ENCODE data around the gene OR7A10. TPM values are rescaled to one million over a fixed set of nuclear protein-coding genes. Genes with fewer than 3 reads are reported as not detected.
"Not testable (repeated sequence)": the region's sequence is repeated elsewhere in the genome, so short reads cannot be mapped to it uniquely, and the experiment has no call there.

OR7A10 gene
- total and polyA plus RNA-seq, 4 donors, result not detected

DNA sequence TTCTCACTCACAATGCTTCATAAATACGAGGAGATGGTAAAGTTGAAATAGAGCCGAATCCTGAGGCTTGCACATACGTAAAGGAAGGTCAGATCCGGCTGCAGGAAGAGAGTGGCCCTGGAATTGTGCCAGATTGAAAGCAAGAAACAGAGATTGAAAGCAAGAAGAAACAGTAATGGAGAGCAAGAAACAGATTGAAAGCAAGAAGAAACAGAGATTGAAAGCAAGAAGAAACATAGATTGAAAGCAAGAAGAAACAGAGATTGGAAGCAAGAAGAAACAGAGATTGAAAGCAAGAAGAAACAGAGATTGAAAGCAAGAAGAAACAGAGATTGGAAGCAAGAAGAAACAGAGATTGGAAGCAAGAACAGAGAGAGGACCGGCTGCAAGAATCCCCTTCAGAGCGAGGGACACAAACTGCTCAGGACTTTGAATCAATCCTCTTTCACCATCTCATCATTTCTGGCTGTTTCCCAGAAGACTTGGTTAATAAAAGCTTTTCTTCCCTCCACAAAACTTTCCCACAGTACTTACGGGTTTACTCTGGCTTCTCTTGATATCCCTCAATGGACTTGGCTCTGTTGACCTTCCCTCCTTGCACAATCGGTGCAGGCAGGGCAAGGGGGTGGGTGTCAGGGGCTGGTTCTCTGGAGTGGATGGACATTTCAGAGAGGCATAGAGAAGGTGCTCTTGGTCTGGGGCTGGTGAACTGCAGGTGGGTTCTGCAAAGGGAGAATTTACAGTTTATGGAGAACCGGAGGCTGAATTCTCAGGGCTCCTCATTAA is 39.3 kb downstream of the OR7A10 start:
- H3K27ac ChIP-seq (ENCODE audit: low read depth in 1 of 2, low read length in 2 of 2), result no peak overlapping the region
- no peaks in the 10 kb centered on the region for H3K9me3 ChIP-seq (ENCODE audit: control insufficient read depth, low read length)
- no peaks in the 10 kb centered on the region for H3K27me3 ChIP-seq (ENCODE audit: control insufficient read depth in 1 of 2, insufficient read depth in 2 of 2, low read length in 1 of 2)
- H3K4me1 ChIP-seq (ENCODE audit: control insufficient read depth in 1 of 2, insufficient read depth in 2 of 2, low read length in 2 of 2), result no peaks in the 10 kb centered on the region
- no peak overlapping the region for H3K4me3 ChIP-seq (ENCODE audit: low read length in 2 of 2)
- DNase-seq (no peak), ATAC-seq (ENCODE audit: low FRiP score) (no peak)
- H3K36me3 ChIP-seq (ENCODE audit: control insufficient read depth in 1 of 2, insufficient read depth in 2 of 2, low read length in 1 of 2), result no peaks in the 10 kb centered on the region
- intact Hi-C loops (cut with DNase I), result no loop called here
- WGBS, 2 donors, result 32 to 33% methylated on average over 9 of the region's 9 CpGs

DNA sequence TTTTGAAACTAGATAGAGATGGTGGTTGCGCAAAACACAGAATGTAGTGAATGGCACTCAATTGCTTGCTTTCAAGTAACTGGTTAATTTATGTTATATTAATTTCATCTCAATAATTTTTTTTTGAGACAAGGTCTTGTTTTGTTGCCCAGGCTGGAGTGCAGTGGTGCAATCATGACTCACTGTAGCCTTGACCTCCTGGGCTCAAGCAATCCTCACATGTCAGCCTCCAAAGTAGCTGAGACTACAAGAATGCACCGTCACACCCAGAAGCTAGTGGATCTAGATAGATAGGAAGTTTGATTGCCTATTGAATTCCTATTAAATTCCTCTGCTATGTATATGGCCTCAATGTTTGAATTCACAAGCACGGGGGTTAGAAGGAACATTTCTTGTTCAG is 44.0 kb downstream of the OR7A10 start:
- no peaks in the 10 kb centered on the region for H3K27me3 ChIP-seq (ENCODE audit: control insufficient read depth in 1 of 2, insufficient read depth in 2 of 2, low read length in 1 of 2)
- no peak overlapping the region for H3K27ac ChIP-seq (ENCODE audit: low read depth in 1 of 2, low read length in 2 of 2)
- ATAC-seq (ENCODE audit: low FRiP score), result no peak
- no peaks in the 10 kb centered on the region for H3K9me3 ChIP-seq (ENCODE audit: control insufficient read depth, low read length)
- no peak overlapping the region for H3K4me3 ChIP-seq (ENCODE audit: low read length in 2 of 2)
- no peak for DNase-seq
- 86% methylated on average over 3 of the region's 3 CpGs for WGBS, 2 donors
- no peaks in the 10 kb centered on the region for H3K36me3 ChIP-seq (ENCODE audit: control insufficient read depth in 1 of 2, insufficient read depth in 2 of 2, low read length in 1 of 2)
- intact Hi-C loops (cut with DNase I), result no loop called here
- H3K4me1 ChIP-seq (ENCODE audit: control insufficient read depth in 1 of 2, insufficient read depth in 2 of 2, low read length in 2 of 2), result no peaks in the 10 kb centered on the region

DNA sequence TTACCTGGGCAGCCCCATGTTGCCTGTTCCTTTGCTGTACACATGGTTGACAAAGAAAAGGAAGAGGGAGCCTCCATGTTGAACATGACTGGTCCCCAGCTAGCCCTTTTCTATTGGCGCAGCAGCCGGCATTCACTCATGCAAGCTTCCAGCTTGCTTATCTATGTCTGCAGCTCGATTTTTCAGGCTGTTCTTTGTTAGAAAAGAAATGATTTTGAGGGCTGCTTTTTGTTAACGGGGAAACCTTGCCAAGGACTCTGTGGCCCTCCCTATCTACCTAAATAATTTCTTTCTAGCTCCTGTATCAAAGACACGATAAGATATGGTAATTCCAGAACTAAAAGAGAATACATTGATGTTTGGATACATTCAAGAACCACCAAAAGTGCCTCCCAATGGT is 50.0 kb downstream of the OR7A10 start:
- no peak overlapping the region for H3K4me3 ChIP-seq (ENCODE audit: low read length in 2 of 2)
- H3K4me1 ChIP-seq (ENCODE audit: control insufficient read depth in 1 of 2, insufficient read depth in 2 of 2, low read length in 2 of 2), result no peaks in the 10 kb centered on the region
- DNase-seq, result no peak
- H3K36me3 ChIP-seq (ENCODE audit: control insufficient read depth in 1 of 2, insufficient read depth in 2 of 2, low read length in 1 of 2), result no peaks in the 10 kb centered on the region
- ATAC-seq (ENCODE audit: low FRiP score), result no peak
- no peaks in the 10 kb centered on the region for H3K9me3 ChIP-seq (ENCODE audit: control insufficient read depth, low read length)
- H3K27ac ChIP-seq (ENCODE audit: low read depth in 1 of 2, low read length in 2 of 2), result no peak overlapping the region
- intact Hi-C loops (cut with DNase I), result no loop called here
- 47 to 64% methylated on average over 5 of the region's 5 CpGs for WGBS, 2 donors
- peaks cover 0 to 1% of the 10 kb centered on the region in 2 donors for H3K27me3 ChIP-seq (ENCODE audit: control insufficient read depth in 1 of 2, insufficient read depth in 2 of 2, low read length in 1 of 2)

DNA sequence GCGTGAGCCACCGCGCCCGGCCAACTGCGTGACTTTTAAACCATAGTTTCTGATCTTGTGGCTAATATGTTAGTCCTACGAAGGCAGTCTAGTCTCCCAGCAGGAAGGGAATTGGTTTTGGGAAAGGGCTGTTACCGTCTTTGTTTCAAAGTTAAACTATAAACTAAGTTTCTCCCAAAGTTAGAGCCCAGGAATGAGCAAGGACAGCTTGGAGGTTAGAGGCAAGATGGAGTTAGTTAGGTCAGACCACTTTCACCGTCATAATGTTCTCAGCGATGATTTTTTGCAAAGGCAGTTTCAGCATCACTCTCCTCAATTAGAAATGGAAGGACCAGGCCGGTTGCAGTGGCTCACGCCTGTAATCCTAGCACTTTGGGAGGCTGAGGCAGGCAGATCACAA is 52.7 kb downstream of the OR7A10 start:
- WGBS, 2 donors, result 91 to 92% methylated on average over 11 of the region's 11 CpGs
- intact Hi-C loops (cut with DNase I), result no loop called here
- no peaks in the 10 kb centered on the region for H3K4me1 ChIP-seq (ENCODE audit: control insufficient read depth in 1 of 2, insufficient read depth in 2 of 2, low read length in 2 of 2)
- no peak for DNase-seq
- no peaks in the 10 kb centered on the region for H3K9me3 ChIP-seq (ENCODE audit: control insufficient read depth, low read length)
- peaks cover 0 to 1% of the 10 kb centered on the region in 2 donors for H3K27me3 ChIP-seq (ENCODE audit: control insufficient read depth in 1 of 2, insufficient read depth in 2 of 2, low read length in 1 of 2)
- no peak overlapping the region for H3K4me3 ChIP-seq (ENCODE audit: low read length in 2 of 2)
- no peak overlapping the region for H3K27ac ChIP-seq (ENCODE audit: low read depth in 1 of 2, low read length in 2 of 2)
- H3K36me3 ChIP-seq (ENCODE audit: control insufficient read depth in 1 of 2, insufficient read depth in 2 of 2, low read length in 1 of 2), result no peaks in the 10 kb centered on the region
- ATAC-seq (ENCODE audit: low FRiP score), result no peak

DNA sequence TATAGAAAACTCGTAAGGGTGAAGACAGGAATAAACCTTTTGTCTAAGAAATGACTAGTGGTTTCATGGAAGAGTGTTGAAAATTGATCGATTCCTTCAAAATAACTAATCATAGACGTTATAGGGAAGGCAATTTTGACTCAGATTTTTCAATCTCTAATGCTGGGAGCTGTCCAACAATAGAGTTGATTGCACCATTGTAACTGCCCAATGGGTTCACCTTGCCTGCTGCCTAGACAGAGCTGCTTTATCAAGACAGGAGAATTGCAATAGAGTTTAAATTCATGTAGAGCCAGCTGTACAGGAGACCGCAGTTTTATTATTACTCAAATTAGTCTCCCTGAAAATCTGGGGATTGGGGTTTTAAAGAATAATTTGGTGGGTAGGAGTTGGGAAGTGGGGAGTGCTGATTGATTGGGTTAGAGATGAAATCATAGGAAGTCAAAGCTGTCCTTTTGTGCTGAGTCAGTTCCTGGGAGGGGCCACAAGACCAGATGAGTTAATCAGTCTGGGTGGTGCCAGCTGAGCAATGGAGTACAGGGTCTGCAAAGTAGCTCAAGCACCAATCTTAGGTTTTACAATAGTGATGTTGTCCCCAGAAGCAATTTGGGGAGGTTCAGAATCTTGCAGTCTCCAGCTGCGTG is 53.5 kb downstream of the OR7A10 start:
- WGBS, 2 donors, result 83% methylated on average over 5 of the region's 5 CpGs
- no peak for DNase-seq
- no peak for ATAC-seq (ENCODE audit: low FRiP score)

DNA sequence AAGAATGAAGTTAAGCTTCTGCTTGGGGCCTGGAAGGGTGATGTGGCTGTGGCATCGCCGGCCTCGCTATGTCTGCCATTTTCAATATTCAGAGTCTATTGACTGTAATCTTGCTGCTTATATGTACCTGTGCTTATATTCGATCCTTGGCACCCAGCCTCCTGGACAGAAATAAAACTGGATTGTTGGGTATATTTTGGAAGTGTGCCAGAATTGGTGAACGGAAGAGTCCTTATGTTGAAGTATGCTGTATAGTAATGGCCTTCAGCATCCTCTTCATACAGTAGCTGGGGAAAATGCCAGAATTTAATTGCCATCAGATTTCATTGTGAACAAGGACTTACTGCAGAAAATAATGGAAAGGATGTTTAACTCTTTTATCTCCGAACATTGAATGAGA is 56.5 kb downstream of the OR7A10 start:
- ATAC-seq (ENCODE audit: low FRiP score); H3K9me3 ChIP-seq (ENCODE audit: control insufficient read depth, low read length); H3K4me1 ChIP-seq (ENCODE audit: control insufficient read depth in 1 of 2, insufficient read depth in 2 of 2, low read length in 2 of 2); H3K27ac ChIP-seq (ENCODE audit: low read depth in 1 of 2, low read length in 2 of 2); H3K27me3 ChIP-seq (ENCODE audit: control insufficient read depth in 1 of 2, insufficient read depth in 2 of 2, low read length in 1 of 2); intact Hi-C loops (cut with DNase I); H3K36me3 ChIP-seq (ENCODE audit: control insufficient read depth in 1 of 2, insufficient read depth in 2 of 2, low read length in 1 of 2); DNase-seq; H3K4me3 ChIP-seq (ENCODE audit: low read length in 2 of 2): not testable (repeated sequence)
- 78 to 79% methylated on average over 6 of the region's 6 CpGs for WGBS, 2 donors

More for the DNA sequence above, 53.5 kb downstream of the OR7A10 start:
- peaks cover 0 to 1% of the 10 kb centered on the region in 2 donors for H3K27me3 ChIP-seq (ENCODE audit: control insufficient read depth in 1 of 2, insufficient read depth in 2 of 2, low read length in 1 of 2)
- intact Hi-C loops (cut with DNase I), result no loop called here
- no peak overlapping the region for H3K27ac ChIP-seq (ENCODE audit: low read depth in 1 of 2, low read length in 2 of 2)
- no peak overlapping the region for H3K4me3 ChIP-seq (ENCODE audit: low read length in 2 of 2)
- no peaks in the 10 kb centered on the region for H3K4me1 ChIP-seq (ENCODE audit: control insufficient read depth in 1 of 2, insufficient read depth in 2 of 2, low read length in 2 of 2)
- no peaks in the 10 kb centered on the region for H3K9me3 ChIP-seq (ENCODE audit: control insufficient read depth, low read length)
- H3K36me3 ChIP-seq (ENCODE audit: control insufficient read depth in 1 of 2, insufficient read depth in 2 of 2, low read length in 1 of 2), result no peaks in the 10 kb centered on the region

Other genes with a start within 250 kb of the OR7A10 start
- under 1 TPM in 1 of 2 donors, not detected in 1; 0.63 TPM for gene ADGRE3, start 174.1 kb downstream of the OR7A10 start, total RNA-seq
- not detected for gene ADGRE3, start 174.1 kb downstream of the OR7A10 start, polyA plus RNA-seq
- gene ZNF333, start 158.9 kb downstream of the OR7A10 start, total RNA-seq, result 10 to 100 TPM; 31.8 to 33.6 TPM
- 10 to 100 TPM in 1 of 2 donors, 1 to 10 TPM in 1; 5.6 to 26.9 TPM for gene ZNF333, start 158.9 kb downstream of the OR7A10 start, polyA plus RNA-seq
- 1 to 10 TPM; 8.1 to 8.3 TPM for gene ADGRE2, start 70.4 kb downstream of the OR7A10 start, total RNA-seq
- 1 to 10 TPM in 1 of 2 donors, under 1 TPM in 1; 0.23 to 1.1 TPM for gene ADGRE2, start 70.4 kb downstream of the OR7A10 start, polyA plus RNA-seq
- not detected for gene OR7A5, start 13.7 kb downstream of the OR7A10 start, total RNA-seq
- gene OR7A5, start 13.7 kb downstream of the OR7A10 start, polyA plus RNA-seq, result not detected
- not detected for gene OR7C1, start 13.7 kb downstream of the OR7A10 start, total RNA-seq
- under 1 TPM in 1 of 2 donors, not detected in 1; 0.13 TPM for gene OR7C1, start 13.7 kb downstream of the OR7A10 start, polyA plus RNA-seq
- gene OR7A17, start 37.2 kb upstream of the OR7A10 start, total RNA-seq, result not detected
- not detected for gene OR7A17, start 37.2 kb upstream of the OR7A10 start, polyA plus RNA-seq
- not detected for gene OR7C2, start 92.6 kb upstream of the OR7A10 start, total RNA-seq
- not detected for gene OR7C2, start 92.6 kb upstream of the OR7A10 start, polyA plus RNA-seq
- gene SLC1A6, start 130.9 kb upstream of the OR7A10 start, total RNA-seq, result not detected
- gene SLC1A6, start 130.9 kb upstream of the OR7A10 start, polyA plus RNA-seq, result under 1 TPM in 1 of 2 donors, not detected in 1; 0.13 TPM
- gene CASP14, start 200.6 kb upstream of the OR7A10 start, total RNA-seq, result not detected
- not detected for gene CASP14, start 200.6 kb upstream of the OR7A10 start, polyA plus RNA-seq
- not detected for gene OR1I1, start 233.3 kb upstream of the OR7A10 start, total RNA-seq
- under 1 TPM in 1 of 2 donors, not detected in 1; 0.13 TPM for gene OR1I1, start 233.3 kb upstream of the OR7A10 start, polyA plus RNA-seq